Fibroblast of lung (primary cell): ENCODE results near the gene CABCOCO1. TPM values are rescaled to one million over a fixed set of nuclear protein-coding genes. Genes with fewer than 3 reads are reported as not detected.

Source experiments
- DNase-seq, 2 donors: peaks; one replicate each; pipeline versions ENCODE4 v3.0.0 to v3.0.0-alpha.2; 2010; ENCODE audit warnings: low read depth in 2 of 2
- H2AFZ ChIP-seq: 2 replicates; pipeline ENCODE4 v1.5.1; 2012; ENCODE audit warnings: low read length, control low read depth, inconsistent platforms
- H3K27ac ChIP-seq: 2 replicates; pipeline ENCODE4 v1.5.1; 2011; ENCODE audit warnings: low read length, control low read depth; ENCODE audit not compliant: insufficient read depth
- H3K27me3 ChIP-seq: 2 replicates; pipeline ENCODE4 v1.5.1; 2011; ENCODE audit warnings: mild to moderate bottlenecking, low read length; ENCODE audit not compliant: control insufficient read depth, insufficient read depth
- H3K36me3 ChIP-seq: 2 replicates; pipeline ENCODE4 v1.5.1; 2011; ENCODE audit warnings: low read length; ENCODE audit not compliant: control insufficient read depth, insufficient read depth
- H3K4me1 ChIP-seq: 2 replicates; pipeline ENCODE4 v1.5.1; 2011; ENCODE audit warnings: low read length; ENCODE audit not compliant: control insufficient read depth, insufficient read depth; ENCODE audit errors: extremely low read depth
- H3K4me2 ChIP-seq: 2 replicates; pipeline ENCODE4 v1.5.1; 2011; ENCODE audit warnings: low read length, control low read depth; ENCODE audit not compliant: insufficient read depth; ENCODE audit errors: extremely low read depth
- H3K4me3 ChIP-seq, 4 experiments: fragments of 200-600 bp in 1 of 4; sonication (generic) in 1 of 4; replicated peaks in 1 of 4; 2 replicates each; pipeline ENCODE4 v1.5.1; 2011 to 2016; ENCODE audit warnings: low read length in 4 of 4, low read depth in 3 of 4, mild to moderate bottlenecking in 3 of 4, control low read depth in 2 of 4, inconsistent platforms in 1 of 4, mixed read lengths in 1 of 4; ENCODE audit not compliant: insufficient read depth in 1 of 4; ENCODE audit errors: control extremely low read depth in 1 of 4
- H3K79me2 ChIP-seq: 2 replicates; pipeline ENCODE4 v1.5.1; 2012; ENCODE audit warnings: mild to moderate bottlenecking, low read length, inconsistent platforms; ENCODE audit not compliant: control insufficient read depth, insufficient read depth
- H3K9ac ChIP-seq: 2 replicates; pipeline ENCODE4 v1.5.1; 2011; ENCODE audit warnings: mild to moderate bottlenecking, low read length, control low read depth; ENCODE audit not compliant: insufficient read depth
- H3K9me3 ChIP-seq: 2 replicates; pipeline ENCODE4 v1.5.1; 2012; ENCODE audit warnings: low read depth, low read length; ENCODE audit not compliant: control insufficient read depth, insufficient read depth
- H4K20me1 ChIP-seq: 2 replicates; pipeline ENCODE4 v1.5.1; 2011; ENCODE audit warnings: low read length; ENCODE audit not compliant: control insufficient read depth, insufficient read depth; ENCODE audit errors: extremely low read depth
- CTCF ChIP-seq, 2 donors: IDR thresholded peaks in 1 of 2; conservative IDR thresholded peaks in 1 of 2; 1 replicate in 1 of 2; 2 replicates in 1 of 2; pipeline ENCODE4 v1.5.1; 2011 to 2012; ENCODE audit warnings: low read length in 2 of 2, control low read depth in 1 of 2, inconsistent platforms in 1 of 2, low read depth in 1 of 2, mild to moderate bottlenecking in 1 of 2
- EZH2 ChIP-seq: IDR thresholded peaks from 2 replicates; pipeline ENCODE4 v1.5.1; 2012; ENCODE audit warnings: low read length, control low read depth, mild to moderate bottlenecking; ENCODE audit errors: missing control alignments
- polyA plus RNA-seq, 2 donors: library from polyadenylated mRNA; depleted of rRNA in 1 of 2; stranded (reverse) in 1 of 2; unstranded in 1 of 2; fragments of >200 nt; gene quantifications; 2 replicates each; pipeline ENCODE4 v1.2.1, GENCODE V29; 2011 to 2012; ENCODE audit warnings: missing spikeins in 1 of 2
- total RNA-seq: library from RNA; depleted of rRNA; stranded (reverse); fragments of >200 nt; gene quantifications from 2 replicates; pipeline ENCODE4 v1.2.1, GENCODE V29; 2014

The CABCOCO1 gene
- total and polyA plus RNA-seq, 2 donors (not counting 1 experiment from before 2014, with no cell fraction given) = 0.83 to 1.6 TPM

GRCh38 chr10:61793760-61794703, 131.3 kb downstream of the CABCOCO1 start:
- Histone ChIP-seq H3K27ac (no peak overlapping the region), H3K79me2 (no peaks in the 10 kb centered on the region), H3K4me3 (no peak overlapping the region), H3K9ac (no peak overlapping the region), H3K4me1 (peaks cover 9% of the 10 kb centered on the region), H2AFZ (no peak overlapping the region), H3K27me3 (no peaks in the 10 kb centered on the region), H3K4me2 (peak overlapping the region; percentile 36), H4K20me1 (no peaks in the 10 kb centered on the region), H3K36me3 (no peaks in the 10 kb centered on the region), H3K9me3 (no peaks in the 10 kb centered on the region)
- DNase-seq = peak; percentile 51 to 80
- TF ChIP-seq CTCF (conservative IDR thresholded peaks at IDR 0.05 in 1 of 2, IDR thresholded peaks at IDR 0.05 in 1 of 2; ENCODE audit: low read depth in 1 of 2, low read length in 2 of 2) (no peak), EZH2 (no peak)

DNA sequence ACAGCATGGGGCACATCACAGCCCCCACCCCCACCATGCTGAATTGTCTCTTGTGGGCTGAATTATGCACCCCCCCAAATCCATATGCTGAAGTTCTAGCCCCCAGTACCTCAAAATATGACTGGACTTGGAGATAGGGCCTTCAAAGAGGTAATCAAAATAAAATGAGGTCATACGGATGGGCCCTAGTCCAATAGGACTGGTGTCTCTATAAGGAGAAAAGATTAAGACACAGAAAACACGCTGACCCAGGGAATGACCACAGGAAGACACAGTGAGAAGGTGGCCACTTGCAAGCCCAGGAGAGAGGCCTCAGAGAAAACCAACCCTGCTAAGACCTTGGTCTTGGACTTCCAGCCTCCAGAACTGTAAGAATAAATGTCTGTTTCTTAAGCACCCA, 132.4 kb downstream of the CABCOCO1 start:
- H4K20me1 ChIP-seq = no peaks in the 10 kb centered on the region
- H3K79me2 ChIP-seq = no peaks in the 10 kb centered on the region
- H3K4me1 ChIP-seq = peaks cover 9% of the 10 kb centered on the region
- H3K4me3 ChIP-seq = no peak overlapping the region
- H3K36me3 ChIP-seq = no peaks in the 10 kb centered on the region
- TF ChIP-seq CTCF (conservative IDR thresholded peaks at IDR 0.05 in 1 of 2, IDR thresholded peaks at IDR 0.05 in 1 of 2; ENCODE audit: low read depth in 1 of 2, low read length in 2 of 2) (no peak), EZH2 (no peak)
- no peak overlapping the region for H3K27ac ChIP-seq
- H3K27me3 ChIP-seq = no peaks in the 10 kb centered on the region
- no peak for DNase-seq
- H3K9ac ChIP-seq = no peak overlapping the region
- H3K4me2 ChIP-seq = no peak overlapping the region
- no peaks in the 10 kb centered on the region for H3K9me3 ChIP-seq
- no peak overlapping the region for H2AFZ ChIP-seq

- Histone ChIP-seq H3K4me2 (no peak overlapping the region), H3K79me2 (no peaks in the 10 kb centered on the region), H3K36me3 (no peaks in the 10 kb centered on the region), H3K4me1 (peaks cover 9% of the 10 kb centered on the region), H3K9me3 (no peaks in the 10 kb centered on the region), H2AFZ (no peak overlapping the region), H3K27ac (no peak overlapping the region), H3K9ac (no peak overlapping the region), H3K27me3 (no peaks in the 10 kb centered on the region), H3K4me3 (no peak overlapping the region), H4K20me1 (no peaks in the 10 kb centered on the region)
- no peak for DNase-seq
- TF ChIP-seq CTCF (conservative IDR thresholded peaks at IDR 0.05 in 1 of 2, IDR thresholded peaks at IDR 0.05 in 1 of 2; ENCODE audit: low read depth in 1 of 2, low read length in 2 of 2) = peak in 1 of 2 donors; percentile 5
- TF ChIP-seq EZH2 = no peak
These were observed 132.8 kb downstream of the CABCOCO1 start for GRCh38 chr10:61795551-61795950.
